ENCODE data around the gene MAP3K9.
"Not testable (repeated sequence)": the region's sequence is repeated elsewhere in the genome, so short reads cannot be mapped to it uniquely, and the experiment has no call there.

Gene MAP3K9

GRCh38 chr14:70809225-70810219 lies at the start of gene MAP3K9:
MAP3K9 (minus strand) TSS chr14:70809513; CDS start chr14:70809171, 342 bp downstream.
- DNase-seq (ENCODE audit: low read depth), result peak; percentile 88

- no peak for DNase-seq (ENCODE audit: low read depth)
Measured at GRCh38 chr14:70858641-70859040, 49.3 kb upstream of the MAP3K9 start.

DNA sequence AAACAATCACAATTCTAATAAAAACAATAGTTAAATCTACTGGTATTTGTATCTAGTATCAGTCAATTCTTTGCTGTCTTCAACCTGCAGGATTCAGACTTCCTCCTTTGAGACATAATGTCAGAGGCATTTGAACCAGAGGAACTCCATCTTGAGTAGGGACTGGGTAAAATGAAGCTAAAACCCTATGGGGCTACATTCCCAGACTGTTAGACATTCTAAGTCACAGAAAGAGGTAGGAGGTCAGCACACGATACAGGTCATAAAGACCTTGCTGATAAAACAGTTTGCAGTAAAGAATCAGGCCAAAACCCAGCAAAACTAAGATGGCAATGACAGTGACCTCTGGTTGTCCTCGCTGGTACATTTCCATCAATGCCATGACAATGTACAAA lies 48.2 kb upstream of the MAP3K9 start:
- no peak for DNase-seq (ENCODE audit: low read depth)

DNA sequence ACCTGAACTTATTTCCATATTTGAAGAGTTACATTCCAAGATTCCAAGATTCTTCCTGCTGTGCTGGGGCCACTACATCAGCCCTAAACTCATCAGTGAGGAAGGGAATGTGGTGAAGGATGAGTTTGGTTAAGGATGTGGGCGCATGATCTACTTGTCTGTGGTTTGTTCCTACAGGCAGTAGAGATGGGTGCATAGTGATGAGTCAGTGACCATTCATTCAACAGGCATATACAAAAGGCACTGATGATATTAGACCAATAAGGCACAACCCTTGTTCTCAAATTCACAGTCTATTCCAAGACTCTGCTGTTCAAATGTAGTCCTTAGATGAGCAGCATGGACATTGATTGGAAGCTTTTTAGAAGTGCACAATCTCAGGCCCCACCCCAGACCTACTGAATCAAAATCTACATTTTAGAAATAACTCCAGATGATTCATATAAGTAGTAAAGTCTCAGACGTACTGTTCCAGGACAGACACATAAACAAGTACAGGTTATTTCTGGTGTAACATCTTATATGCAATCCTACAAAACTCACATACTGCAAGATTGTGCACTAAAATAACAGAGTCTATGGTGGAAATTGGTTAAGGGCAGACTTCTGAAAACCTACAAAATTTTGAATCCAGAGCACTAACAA lies 47.7 kb upstream of the MAP3K9 start:
- no peak for DNase-seq (ENCODE audit: low read depth)

- DNase-seq (ENCODE audit: low read depth), result no peak
Measured at GRCh38 chr14:70855486-70855885, 46.2 kb upstream of the MAP3K9 start.

DNA sequence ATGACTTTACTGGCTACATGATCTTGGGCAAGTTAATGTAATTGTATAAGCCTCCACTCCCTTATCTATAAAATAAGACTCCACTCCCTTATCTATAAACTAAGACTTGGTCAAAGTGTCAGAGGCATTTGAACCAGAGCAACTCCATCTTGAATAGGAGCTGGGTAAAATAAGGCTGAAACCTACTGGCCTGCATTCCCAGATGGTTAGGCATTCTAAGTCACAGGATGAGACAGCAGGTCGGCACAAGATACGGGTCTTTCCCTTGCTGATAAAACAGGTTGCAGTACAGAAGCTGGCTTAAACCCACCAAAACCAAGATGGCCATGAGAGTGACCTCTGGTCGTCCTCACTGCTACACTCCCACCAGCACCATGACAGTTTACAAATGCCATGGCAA lies 44.3 kb upstream of the MAP3K9 start:
- not testable (repeated sequence) for DNase-seq (ENCODE audit: low read depth)

DNA sequence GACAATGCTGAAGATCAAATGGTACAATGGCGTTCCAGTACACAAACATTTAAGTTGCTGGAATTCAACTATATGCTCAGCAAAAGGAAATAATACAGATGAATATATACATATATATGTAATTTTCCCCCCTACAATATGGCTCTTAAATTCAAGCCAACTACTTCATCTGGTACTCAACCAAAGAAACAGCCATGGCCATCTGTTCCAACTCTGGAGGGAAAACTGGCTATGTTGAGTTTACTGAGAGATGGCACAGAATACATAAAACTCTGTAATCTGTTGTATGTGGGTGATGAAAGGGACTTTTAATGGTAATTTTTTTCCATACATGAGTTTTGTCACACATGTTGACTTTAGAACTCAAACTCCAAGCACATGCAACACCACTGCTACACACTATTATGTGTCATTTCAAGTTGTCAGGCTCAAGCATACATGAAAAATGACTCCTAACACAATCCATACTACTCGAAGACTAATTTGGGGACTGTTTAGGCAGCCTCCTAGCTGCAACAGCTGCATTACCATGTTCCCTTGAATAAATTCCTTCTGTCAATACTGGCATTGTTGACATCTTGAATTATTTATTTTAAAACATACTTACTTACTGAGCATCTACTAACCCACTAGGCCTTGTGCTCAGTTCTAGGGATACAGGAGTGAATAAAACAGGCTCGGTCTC lies 38.2 kb upstream of the MAP3K9 start:
- no peak for DNase-seq (ENCODE audit: low read depth)

- DNase-seq (ENCODE audit: low read depth), result no peak
Measured at GRCh38 chr14:70845601-70846000, 36.3 kb upstream of the MAP3K9 start.

- DNase-seq (ENCODE audit: low read depth), result no peak
Measured at GRCh38 chr14:70842851-70843462, 33.6 kb upstream of the MAP3K9 start.

DNA sequence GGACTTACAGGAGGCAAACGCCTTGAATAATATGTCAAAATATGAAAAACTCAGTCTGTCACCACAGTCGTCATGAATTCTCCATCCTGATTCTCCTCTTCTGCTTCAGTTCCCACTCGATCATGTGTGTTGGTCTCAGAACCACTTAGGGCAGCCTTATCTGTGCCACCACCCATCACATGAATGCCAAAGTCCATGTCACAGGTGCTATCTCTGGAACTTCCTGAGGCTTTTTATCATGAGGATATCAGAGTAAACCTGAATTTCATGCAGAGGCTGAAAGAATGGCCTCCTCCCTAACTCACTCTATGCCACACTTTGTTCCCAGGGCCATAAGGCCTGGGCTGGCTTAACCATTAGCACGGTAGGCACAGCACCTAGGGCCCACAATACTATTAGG lies 28.8 kb upstream of the MAP3K9 start:
- no peak for DNase-seq (ENCODE audit: low read depth)

GRCh38 chr14:70836946-70837345 lies 27.6 kb upstream of the MAP3K9 start:
- DNase-seq (ENCODE audit: low read depth), result no peak

- no peak for DNase-seq (ENCODE audit: low read depth)
Measured at GRCh38 chr14:70833884-70834283, 24.6 kb upstream of the MAP3K9 start.

GRCh38 chr14:70832561-70833305 lies 23.4 kb upstream of the MAP3K9 start:
- DNase-seq (ENCODE audit: low read depth), result no peak

DNA sequence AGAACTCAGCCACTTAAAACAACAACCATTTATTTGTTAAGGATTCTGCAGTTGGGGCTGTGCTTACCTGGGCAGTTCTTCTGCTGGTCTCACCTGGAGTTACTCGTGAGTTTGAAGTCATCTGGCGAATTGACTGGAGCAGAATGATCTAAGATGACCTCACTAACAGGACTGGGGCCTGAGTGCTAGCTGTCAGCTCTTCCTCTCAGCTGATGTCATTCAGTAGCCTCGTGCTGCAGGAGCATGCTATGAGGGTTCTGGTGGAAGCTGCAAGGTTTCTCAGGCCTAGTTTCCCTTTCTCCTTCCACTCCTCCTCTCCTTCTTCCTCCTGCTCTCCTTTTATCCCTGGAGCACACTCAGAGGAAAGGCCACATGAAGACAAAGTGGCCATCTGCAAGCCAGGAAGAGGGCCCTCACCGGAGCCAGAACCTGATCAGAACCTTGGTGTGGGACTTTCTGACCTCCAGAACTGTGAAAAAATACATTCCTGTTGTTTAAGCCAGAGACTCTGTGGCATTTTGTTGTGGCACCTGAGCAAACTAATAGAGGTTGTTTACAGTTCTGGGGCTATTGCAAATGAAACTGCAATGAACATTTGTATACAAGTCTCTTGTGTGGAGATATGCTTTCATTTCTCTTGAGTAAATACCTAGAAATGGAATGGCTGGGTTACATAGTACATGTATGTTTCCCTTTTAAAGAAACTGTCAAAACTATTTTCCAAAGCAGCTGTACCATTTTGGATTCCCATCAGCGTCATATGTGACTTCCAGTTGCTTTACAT lies 21.9 kb upstream of the MAP3K9 start:
- DNase-seq (ENCODE audit: low read depth), result no peak

DNA sequence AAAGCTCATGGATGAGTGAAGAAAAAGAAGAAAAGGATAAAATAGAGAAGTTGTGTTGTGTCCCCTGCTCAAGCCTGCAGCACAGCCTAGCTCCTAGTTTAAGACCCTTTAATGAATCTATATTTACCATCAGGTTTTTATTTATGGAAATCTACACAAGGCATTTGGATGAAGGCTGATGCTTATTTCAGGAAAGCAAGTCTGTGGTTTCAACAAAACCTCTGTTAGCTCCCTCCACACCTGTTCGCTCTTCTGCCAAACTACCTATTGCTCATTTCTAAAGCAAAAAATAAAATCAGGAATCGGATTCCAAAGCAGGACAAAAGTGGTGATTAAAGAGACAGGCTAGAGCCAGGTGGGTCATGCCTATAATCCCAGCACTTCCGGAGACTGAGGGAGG lies 18.9 kb upstream of the MAP3K9 start:
- no peak for DNase-seq (ENCODE audit: low read depth)

- DNase-seq (ENCODE audit: low read depth), result no peak
Measured at GRCh38 chr14:70827752-70828151, 18.4 kb upstream of the MAP3K9 start.

GRCh38 chr14:70827347-70827746 lies 18.0 kb upstream of the MAP3K9 start:
- no peak for DNase-seq (ENCODE audit: low read depth)

- DNase-seq (ENCODE audit: low read depth), result no peak
Measured at GRCh38 chr14:70823281-70823680, 14.0 kb upstream of the MAP3K9 start.

DNA sequence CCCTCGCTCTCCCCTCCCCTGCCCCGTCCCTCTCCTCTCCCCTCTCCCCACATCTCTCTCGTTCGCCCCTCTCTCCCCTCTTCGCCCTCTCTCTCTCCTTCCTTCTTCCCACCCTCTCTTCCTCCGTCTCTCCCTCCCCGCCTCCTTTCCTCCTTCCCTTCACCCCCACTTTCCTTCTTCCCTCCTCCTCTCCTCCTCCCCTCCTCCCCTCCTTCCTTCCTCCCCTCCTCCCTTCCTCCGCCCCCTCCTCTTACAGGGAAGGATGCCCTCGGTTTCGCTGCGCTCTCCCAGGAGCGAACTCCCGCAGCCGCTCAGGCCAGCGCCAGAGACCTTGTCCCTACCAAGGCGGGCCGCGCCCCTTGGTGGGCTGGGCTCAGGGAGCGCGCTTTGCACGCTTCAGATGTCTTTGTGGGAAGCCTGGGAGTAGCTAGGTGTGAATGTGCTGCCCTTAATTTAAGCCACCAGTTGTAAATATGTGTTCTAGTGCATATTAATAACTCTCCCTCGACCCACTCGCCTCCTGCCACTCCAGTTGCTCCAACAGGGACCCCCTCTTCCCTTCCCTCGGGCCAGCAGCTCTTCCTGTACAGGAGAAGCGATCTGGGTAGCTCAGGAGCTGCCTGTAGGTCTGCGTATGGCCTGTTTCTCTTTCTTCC lies 13.3 kb upstream of the MAP3K9 start:
- DNase-seq (ENCODE audit: low read depth), result no peak
